Stimulated activated CD4-positive, alpha-beta T cell treated with anti-CD3 and anti-CD28 coated beads, Interleukin-2, amount 100 ng/mL, for 4 hours (primary cell): Measurements from ENCODE around the gene ZBTB7C.

Experiments
- DNase-seq: peaks from one replicate; pipeline ENCODE4 v3.0.0-alpha.2; 2020; ENCODE audit warnings: low read depth

The ZBTB7C gene

DNA sequence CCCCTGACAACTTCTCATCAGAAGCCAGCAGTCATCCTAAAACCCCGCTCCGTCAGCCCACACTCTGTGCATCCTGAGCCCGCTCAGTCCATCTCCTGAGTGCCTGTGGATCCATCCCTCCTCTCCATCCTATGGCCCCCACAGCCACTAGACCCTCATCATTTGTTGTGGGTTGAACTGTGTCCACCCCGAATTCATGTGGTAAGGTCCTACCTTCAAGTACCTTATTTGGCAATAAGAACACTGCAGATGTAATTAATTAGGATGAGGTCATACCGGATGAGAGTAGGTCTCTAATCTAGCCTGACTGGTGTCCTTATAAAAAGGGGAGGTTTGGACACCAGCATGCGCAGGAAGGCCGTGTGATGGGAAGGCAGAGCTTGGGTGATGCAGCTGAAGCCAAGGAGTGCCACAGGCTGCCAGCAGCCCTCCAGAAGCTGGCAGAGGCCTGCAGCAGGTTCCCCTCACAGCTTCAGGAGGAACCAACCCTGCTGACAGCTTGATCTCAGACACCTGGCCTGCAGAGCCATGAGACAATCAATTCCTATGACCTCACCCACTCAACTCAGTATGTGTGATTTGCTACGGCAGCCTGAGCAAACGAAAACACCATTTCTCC is 192.4 kb downstream of the ZBTB7C start:
- no peak for DNase-seq

DNA sequence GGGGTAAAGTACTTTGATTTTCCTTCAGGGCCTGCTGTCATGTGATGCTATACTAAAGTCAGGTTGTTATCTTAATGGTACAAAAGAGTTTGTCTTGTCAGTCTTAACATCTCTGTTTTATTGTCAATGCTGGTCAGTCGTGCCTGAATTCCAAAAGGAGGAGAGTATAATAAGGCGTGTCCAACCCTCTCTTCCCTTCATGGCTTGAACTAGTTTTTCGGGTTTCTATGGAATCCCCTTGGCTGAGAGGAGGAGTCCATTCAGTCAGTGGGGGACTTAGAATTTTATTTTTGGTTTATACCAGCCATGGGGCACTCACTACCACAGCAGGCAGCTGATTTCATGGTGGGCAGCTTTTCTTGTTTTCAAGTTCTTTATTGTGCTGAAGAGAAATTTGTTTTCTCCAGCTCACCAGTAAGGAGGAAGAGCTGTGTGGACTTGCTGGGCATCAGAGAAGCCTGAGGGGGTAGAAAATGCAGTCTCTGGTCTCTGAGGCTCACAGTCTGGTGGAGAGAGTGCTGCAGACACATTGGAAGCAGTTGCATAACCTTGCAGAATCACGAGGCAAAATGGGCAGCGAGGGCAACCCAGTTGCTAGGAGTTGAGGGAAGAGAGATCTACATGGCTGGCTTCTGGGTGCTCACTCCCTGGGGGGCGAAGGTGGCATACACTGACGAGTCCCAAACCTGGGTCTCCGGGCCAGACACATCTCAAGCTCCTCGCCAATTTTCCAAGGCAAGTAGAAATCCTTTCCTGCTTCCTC is 193.1 kb downstream of the ZBTB7C start:
- DNase-seq: no peak

DNA sequence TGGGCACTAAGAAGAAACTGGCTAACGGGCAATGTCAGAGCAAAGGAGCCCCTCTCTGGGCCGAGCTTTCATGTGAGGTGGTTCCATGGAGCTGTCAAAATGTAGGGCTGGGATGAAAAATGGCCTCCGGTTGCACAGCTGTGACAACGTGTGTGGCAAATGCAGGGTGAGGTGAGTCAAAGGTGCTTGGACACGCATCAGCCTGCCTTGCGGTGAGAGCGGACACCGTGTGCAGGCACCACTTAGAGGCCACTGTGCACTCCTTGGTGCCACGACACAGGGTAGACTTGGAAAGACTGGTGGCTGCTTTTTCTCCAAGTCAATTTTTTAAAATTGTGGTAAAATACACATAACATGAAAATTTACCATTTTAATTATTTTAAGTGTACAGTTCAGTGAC is 195.4 kb downstream of the ZBTB7C start:
- DNase-seq: no peak

DNA sequence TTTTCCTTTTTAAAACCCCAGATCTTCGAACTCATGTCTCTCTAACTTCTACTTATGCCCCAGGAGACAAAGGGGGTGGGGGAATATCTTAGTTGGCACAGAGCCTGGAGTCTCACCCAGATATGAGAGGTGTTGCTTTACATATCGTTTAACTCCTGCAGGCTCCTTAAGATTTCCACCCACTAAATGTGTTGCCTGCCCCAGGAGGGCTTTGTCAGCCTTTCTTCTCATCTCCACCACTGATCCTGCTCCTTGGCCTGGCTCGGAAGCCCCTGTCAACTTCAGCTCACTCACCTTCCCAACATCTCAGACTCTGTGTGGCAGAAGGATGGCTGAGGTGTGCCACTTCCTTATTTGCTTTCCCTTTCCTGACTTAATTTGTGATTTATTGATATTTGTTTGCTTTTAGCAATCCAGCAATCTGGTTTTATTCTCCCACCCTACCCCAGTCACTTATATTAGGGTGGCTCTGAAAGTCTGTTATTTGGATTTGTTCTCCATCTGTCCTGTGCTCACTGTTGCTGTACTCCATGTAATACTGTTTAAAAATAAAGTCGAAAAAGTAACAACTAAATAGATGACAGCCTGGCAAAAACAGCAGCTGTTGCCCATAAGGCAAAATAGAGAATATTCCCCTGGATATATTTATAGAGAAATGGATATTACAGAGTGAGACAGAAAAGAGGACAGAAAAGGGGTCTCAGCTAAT is 200.6 kb downstream of the ZBTB7C start:
- no peak for DNase-seq

DNA sequence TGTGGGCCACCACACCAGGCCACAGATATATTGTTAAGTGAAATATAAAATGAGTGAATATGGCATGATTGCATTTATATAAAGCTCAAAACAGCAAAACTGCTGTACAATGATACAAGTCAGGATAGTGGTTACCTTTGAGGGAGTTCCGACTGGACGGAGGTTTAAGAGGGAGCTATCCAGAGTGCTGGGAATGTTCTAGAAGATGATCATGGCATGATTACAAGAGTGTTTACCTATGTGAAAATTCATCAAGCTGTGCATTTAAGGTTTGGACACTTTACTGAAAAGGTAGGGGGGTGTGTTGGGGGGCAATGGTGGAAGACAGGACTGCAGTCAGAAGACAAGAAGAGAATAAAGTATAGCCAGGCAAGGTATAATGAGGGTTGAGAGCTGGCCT is 201.4 kb downstream of the ZBTB7C start:
- DNase-seq: no peak

DNA sequence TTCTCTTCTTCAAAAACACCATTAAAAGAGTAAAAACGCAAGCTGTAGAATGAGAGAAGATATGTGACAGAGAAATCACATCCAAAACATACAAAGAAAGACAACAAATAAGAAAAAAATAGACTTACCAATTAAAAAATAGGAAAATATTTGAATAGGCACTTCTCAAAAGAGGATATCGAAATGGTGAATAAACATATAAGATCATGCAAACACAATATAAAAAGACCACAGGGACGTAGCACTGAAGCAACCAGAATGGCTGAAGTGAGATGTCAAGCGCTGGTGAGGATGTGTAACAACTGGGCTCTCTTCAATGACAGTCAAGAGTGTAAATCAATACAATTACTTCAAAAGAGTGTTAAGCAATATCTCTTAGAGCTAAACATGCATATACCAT is 202.3 kb downstream of the ZBTB7C start:
- DNase-seq: no peak

DNA sequence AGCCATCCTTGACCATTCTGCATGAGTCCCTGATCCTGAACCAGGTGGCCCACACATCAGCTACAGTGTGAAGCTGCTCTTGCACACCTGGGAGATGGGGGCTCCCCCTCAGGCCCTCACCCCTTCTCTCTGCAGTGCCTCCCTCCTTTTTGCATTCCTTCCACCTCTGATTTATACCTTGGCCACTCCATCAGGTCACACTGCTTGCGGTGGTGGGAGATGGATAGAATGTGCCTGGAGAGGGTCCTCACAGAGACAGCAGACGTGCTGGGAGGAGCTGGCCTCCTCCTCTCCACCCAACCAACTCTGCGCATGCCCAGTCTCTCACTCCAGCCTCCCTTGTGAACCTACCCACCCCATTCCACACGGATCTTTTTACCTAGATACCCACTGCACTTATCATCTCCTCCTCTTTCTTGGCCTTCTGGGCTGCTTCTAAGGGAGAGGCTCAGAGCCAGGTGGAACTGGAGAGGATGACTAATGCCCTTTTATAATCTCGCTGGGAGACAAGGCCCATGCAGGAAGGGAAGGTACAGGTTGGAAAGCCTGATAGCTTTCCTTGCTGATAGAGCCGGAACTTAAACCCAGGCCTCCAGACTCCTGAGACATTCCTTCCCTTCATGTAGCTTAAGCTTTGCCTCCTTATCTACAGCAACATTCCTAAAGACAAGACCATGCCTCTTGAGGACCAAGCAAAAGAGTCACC is 205.1 kb downstream of the ZBTB7C start:
- DNase-seq: no peak

DNA sequence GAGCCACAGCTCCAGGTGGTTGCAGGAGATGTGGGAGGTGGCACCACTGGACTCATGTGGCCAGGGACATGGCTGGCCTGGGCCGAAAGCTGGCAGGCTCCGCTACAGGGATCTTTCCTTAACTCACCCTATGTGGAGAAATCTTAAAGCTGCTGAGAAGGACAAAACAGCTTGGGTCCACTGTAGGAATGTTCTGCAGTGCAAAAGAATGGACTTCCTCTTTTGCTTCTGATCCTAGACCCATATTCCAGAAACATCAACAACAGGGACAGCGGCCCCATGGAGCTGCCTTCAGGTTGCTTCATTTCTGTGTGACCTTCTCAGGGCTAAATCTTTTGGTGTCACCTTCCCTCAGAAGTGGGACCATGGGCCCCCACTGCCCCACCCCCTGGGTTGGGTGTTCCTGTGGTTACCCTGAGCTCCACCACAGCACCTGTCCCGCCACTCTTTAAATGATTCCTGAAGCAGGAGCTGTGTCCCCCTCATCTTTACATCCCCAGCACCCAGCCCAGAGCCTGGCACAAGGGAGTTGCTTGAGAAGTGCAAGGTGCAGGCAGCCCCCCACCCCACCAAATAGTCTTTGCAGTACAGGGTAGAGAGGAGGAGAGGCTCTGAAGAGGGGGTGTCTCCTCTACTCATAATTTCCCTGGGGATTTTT is 205.8 kb downstream of the ZBTB7C start:
- DNase-seq: no peak

DNA sequence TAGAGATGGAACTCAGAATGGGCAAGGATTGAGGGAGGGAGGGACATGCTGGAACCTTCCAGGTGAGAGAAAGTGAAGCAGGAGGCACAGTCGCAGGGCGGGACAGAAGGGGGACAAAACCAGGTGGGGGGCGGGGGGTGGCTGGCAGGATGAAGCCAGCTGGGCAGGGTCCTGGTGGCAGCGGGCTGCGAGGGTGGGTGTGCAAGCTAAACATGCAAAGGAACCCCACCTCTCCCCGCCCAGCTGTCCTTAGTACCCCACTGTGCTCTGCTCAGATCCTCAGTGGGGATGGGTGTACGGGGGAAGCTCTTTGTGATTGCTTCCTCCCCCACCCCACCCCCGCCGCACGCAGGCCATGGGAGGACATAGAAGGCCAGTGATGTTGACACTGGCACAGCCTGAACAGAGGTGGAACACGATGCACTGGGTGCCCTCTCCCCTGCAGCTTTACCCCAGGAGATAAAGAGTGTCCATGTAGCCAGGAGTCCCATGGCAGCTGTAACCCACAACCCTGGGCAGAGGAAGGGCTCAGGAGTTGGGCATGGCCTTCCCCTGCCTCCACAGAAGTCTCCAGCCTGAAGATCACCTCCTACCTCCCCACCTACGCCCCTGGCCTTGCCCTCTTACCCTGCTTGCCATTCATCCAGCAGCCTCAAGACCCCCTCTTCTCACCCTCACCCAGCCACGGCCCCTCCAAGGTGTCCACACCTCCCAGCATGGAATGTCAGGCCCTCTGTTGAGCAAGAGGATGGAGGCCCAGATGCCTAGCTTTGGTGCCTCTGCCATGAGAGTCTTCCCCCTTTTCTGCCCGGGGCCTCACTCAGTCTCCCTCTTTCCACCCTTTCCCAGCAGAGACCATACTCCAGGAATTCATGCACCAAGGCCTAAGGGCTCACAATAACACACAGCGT is 206.6 kb downstream of the ZBTB7C start:
- no peak for DNase-seq

DNA sequence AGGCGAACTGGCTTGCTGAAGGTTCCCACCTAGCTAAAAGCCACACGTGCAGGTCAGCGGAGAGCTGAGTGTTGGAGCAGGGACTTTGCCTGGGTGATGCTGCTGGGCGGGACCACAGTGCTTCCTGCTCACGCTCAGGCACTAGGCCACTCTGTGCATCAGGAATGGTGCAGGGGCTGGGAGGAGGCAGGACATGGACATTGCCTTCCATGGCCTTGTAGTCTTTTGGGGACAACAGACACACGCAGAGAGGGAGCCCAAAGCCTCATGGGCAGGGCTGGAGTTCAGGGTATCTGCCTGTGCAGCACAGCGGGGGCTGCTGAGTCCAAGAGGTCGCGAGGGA is 207.2 kb downstream of the ZBTB7C start:
- DNase-seq: no peak

DNA sequence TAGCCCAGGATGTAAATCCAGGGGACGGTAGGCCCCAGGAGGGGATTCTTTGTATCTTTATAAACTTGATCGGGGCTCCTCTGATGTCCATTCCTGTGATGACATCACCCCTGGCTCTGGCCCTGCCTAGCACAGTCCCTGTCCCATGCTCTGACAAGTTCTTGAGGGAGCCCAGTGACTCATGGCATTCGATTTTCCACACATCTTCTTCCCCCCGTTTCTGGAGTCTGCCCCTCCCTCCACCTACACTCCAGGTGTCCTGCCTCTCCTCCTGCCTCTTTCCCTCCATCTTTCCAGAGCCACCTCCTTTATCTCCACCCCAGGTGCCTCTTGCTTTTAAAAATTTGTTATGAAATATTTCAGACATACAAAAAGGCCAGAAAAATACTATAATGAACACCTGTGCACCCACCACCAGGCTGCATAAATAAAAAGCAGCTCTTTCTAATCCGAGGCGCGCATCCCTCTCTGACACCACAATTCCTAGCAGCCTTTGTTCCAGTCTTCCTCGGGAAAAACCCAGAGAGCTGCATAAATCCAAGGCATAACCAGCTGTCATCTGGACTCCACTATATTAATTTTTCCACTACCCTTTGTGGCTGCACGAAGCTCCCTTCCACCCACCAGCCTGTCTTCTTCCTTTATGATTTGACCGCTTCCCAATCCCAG is 207.7 kb downstream of the ZBTB7C start:
- DNase-seq: no peak

DNA sequence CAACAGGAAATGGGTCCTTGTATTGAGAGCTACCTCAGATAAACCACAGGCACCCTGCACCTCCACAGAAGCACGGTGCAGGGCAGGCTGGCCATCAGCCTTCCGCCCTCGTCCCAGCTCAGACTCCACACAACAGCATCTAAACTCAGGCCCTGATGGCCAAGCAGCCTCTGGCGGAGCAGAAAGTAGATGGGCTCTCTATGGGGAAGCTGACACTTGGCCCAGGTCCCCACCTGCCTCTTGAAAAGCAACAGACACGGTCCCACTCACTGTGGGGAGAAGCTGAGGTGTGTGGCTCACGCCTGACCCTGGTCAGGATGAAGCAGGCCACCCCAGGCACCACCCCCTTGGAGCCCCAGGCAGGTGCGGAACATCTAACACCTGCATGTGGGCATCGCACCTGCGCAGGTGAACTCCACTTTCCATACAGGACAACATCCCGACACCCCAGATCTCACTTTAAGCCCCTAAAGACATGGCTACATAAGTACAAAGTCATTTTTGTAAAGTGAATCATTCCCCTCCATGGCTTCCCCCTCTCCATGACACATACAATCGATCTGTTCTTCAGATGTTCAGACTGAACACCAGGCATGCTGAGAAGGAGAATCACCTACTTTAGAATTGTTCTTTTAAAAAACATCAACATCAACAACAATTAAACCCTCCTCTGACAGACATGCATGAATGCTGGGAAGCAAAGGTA is 208.4 kb downstream of the ZBTB7C start:
- no peak for DNase-seq

DNA sequence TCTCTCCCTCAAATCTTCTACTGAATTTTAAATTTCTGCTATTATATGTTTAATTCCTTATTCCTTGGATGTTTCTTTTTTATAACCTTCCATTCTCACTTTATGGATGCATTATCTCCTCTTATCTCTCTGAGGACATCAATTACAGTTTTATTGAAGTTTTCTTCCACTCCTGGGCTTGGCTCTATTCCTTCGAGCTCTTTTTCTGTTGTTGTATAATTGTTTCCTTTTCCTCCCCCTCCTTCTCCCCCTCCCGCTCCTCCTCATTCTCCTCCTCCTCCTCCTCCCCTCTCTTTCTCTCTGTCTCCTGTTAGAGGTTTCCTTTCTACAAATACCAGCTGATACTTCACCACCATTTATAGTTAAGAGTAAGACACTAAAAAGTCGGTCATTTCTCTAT is 209.8 kb downstream of the ZBTB7C start:
- no peak for DNase-seq

DNA sequence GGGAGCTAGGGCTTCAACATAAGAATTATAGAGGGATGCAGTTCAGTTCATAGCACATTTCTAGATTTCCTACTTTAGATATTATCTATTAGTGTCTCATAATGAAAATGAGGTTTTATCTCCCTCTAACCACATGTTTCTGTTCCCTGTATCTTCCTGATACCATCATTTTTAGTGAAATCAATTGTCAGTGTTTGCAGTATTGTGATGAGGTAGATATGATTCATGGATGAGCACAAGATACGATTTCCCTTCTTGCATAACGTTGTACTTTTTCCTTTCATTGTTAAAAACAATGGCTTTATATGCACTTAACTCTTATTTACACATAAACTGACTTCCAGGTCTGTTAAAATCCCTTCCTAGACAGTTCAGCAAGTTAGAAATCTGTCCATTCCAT is 211.4 kb downstream of the ZBTB7C start:
- no peak for DNase-seq

DNA sequence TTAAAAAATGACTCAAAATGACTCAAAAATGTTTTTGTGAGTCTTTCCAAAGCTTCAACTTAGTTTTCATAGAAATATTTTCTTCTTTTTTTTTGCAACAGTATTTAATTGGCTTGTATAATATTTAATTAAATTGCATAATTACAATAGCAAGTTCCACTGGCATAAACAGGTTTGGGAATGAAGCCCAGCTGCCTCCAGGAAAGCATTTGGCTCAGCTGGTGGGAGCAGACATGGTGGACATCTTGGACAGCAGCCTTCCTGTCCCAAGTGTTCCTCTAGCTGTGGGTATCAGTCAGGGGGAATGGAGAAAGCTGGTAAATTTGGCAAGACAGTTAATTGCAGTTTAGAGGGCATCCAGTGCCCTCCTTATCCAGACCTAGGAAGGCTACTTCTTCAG is 213.4 kb downstream of the ZBTB7C start:
- DNase-seq: no peak

DNA sequence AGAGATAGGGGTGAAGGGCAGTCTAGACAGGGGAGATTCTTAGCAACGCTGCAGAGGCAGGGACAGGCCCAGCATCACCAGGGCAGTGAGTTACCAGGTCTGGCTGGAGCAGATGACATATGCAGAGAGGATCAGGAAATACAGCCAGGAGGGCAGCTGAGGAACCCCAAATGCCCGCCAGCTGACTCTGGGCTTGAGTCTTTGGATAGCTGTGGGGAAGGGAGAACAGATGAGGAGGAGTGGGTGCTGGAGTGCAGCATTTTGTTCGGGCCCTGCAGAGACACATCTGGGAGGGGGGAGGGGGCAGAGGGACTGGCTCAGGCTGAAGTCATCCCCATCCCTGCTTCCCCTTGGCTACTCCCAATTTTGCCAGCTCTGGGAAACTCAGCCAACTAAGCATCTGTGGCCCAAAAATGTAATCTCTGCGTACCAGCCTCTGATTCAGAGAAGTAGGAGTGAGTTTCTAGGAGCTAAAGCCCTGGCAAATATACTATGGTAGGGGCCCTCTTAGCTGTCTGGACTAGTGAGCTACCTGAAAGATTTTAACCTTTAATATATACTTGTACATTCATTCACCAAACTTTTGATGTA is 214.5 kb downstream of the ZBTB7C start:
- DNase-seq: no peak

DNA sequence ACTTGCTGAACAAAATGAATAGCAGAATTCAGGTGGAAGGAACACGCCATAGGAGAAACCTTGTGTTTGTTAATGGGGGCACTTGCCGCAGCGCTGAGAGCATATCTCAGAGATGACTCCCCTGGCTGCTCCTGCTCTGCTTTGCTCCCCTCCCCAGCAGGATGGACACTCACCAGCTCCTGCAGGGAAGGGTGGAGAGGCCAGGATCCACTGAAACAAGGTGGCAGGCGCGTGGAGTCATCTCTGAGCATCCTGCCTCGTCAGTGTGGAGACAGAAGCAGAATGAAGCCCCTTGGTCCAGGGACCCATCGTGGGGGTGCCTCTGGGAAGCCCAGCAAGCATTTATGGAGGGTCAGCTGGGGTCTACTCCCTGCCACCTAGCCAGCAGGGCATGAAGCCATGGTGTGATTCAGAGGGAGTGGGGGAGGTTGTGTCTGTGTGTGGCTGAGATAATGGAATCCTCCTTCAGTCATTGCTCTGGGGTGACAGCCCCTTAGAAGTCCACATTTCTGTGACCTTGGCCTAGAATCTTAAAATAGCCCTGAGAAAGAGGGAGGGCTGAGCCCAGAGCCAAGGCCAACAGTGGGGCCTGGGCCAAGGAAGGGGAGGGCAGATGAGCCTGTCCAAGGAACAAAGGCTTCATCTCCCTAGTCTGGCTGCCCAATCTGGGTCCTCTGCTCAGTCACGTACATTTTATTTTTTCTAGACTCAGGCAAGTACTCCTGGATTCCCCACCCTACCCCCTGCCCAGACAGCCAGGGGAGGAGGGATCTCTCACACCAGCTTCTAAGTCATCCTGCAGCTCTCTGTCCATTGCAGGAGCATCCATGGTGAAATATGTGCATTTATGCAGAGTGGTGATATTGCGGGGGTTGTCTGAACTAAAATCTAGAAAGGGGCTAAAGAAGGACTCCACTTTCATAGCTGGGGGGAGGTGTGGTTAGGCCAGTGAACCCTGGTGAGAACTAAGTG is 215.4 kb downstream of the ZBTB7C start:
- no peak for DNase-seq

DNA sequence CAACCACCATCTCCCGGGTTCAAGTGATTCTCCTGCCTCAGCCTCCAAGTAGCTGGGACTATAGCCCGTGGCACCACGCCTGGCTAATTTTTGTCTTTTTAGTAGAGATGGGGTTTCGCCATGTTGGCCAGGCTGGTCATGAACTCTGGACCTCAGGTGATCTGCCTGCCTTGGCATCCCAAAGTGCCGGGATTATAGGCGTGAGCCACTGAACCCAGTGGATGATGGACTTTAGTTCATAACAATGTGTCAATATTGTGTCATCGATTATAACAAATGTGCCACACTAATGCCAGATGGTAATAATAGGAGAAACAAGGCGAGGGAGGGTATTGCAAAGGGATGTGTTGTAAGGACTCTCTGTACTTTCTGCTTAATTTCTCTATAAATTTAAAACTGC is 216.6 kb downstream of the ZBTB7C start:
- no peak for DNase-seq
